SK-N-SH (cell line): Measurements from ENCODE around the gene PRKCH. TPM values are rescaled to one million over a fixed set of nuclear protein-coding genes. Genes with fewer than 3 reads are reported as not detected.

Experiments
- CTCF ChIA-PET: fragments of 300-600, 350-600 bp; formaldehyde crosslinking; extraction: SDS; loops from one replicate; lab custom pipeline; 2021; lab: Yijun Ruan, JAX
- POLR2A ChIA-PET: fragments of 350-600 bp; sonication (Branson Sonifier 250); formaldehyde crosslinking; extraction: SDS; loops from one replicate; lab custom pipeline; 2020; ENCODE audit warnings: antibody characterized with exemption, inconsistent platforms; lab: Yijun Ruan, JAX
- DNase-seq: peaks from one replicate; pipeline ENCODE4 v3.0.0; 2012
- H2AFZ ChIP-seq: fragments of 200-600 bp; sonication (generic); 2 replicates; pipeline ENCODE4 v1.8.1; 2016; ENCODE audit warnings: antibody characterized with exemption, mild to moderate bottlenecking, low read depth
- H3F3A ChIP-seq: fragments of 200-600 bp; sonication (generic); replicated peaks from 2 replicates; pipeline ENCODE3; 2016; ENCODE audit warnings: antibody characterized with exemption, mild to moderate bottlenecking; ENCODE audit not compliant: insufficient read depth
- H3K27ac ChIP-seq, 2 experiments: fragments of 200-500 bp in 1 of 2; fragments of 200-600 bp in 1 of 2; sonication (Bioruptor generic) in 1 of 2; sonication (generic), shearing (Covaris generic) in 1 of 2; 2 replicates each; pipeline versions ENCODE4 v1.5.1 to v1.6.1; 2014 to 2016; ENCODE audit warnings: low read depth in 2 of 2, inconsistent platforms in 1 of 2, low read length in 1 of 2, mild to moderate bottlenecking in 1 of 2, mixed read lengths in 1 of 2
- H3K27me3 ChIP-seq: fragments of 200-600 bp; sonication (generic), shearing (Covaris generic); 2 replicates; pipeline ENCODE4 v1.6.1; 2016; ENCODE audit warnings: mixed run types; ENCODE audit not compliant: insufficient read depth
- H3K36me3 ChIP-seq, 2 experiments: fragments of 200-500 bp in 1 of 2; fragments of 200-600 bp in 1 of 2; sonication (Bioruptor generic) in 1 of 2; sonication (generic) in 1 of 2; replicated peaks in 1 of 2; 2 replicates each; pipeline versions ENCODE3 to v1.5.1; 2014 to 2016; ENCODE audit warnings: low read length in 1 of 2, mild to moderate bottlenecking in 1 of 2; ENCODE audit not compliant: insufficient read depth in 2 of 2, control insufficient read depth in 1 of 2
- H3K4me1 ChIP-seq, 2 experiments: fragments of 200-500 bp in 1 of 2; fragments of 200-600 bp in 1 of 2; sonication (Bioruptor generic) in 1 of 2; sonication (generic), shearing (Covaris generic) in 1 of 2; 2 replicates each; pipeline versions ENCODE4 v1.5.1 to v1.6.1; 2014 to 2016; ENCODE audit warnings: low read depth in 1 of 2, low read length in 1 of 2, mixed run types in 1 of 2; ENCODE audit not compliant: insufficient read depth in 2 of 2, control insufficient read depth in 1 of 2
- H3K4me2 ChIP-seq: fragments of 200-600 bp; sonication (generic), shearing (Covaris generic); 2 replicates; pipeline ENCODE4 v1.6.1; 2017; ENCODE audit warnings: mixed run types
- H3K4me3 ChIP-seq, 2 experiments: fragments of 200-500 bp in 1 of 2; fragments of 200-600 bp in 1 of 2; sonication (Bioruptor generic) in 1 of 2; sonication (generic), shearing (Covaris generic) in 1 of 2; 2 replicates each; pipeline versions ENCODE4 v1.5.1 to v1.8.1; 2014 to 2016; ENCODE audit warnings: low read depth in 2 of 2, inconsistent platforms in 1 of 2, low read length in 1 of 2, mild to moderate bottlenecking in 1 of 2, mixed read lengths in 1 of 2, moderate library complexity in 1 of 2
- H3K79me2 ChIP-seq: fragments of 200-600 bp; sonication (generic); 2 replicates; pipeline ENCODE4 v1.8.1; 2017; ENCODE audit warnings: mild to moderate bottlenecking; ENCODE audit not compliant: insufficient read depth
- H3K9ac ChIP-seq: fragments of 200-600 bp; sonication (generic); 2 replicates; pipeline ENCODE4 v1.6.1; 2017; ENCODE audit warnings: mixed run types
- H3K9me2 ChIP-seq: fragments of 200-600 bp; sonication (generic); 2 replicates; pipeline ENCODE4 v1.6.1; 2017; ENCODE audit warnings: mixed run types
- H3K9me3 ChIP-seq: fragments of 200-600 bp; sonication (generic); 2 replicates; pipeline ENCODE4 v1.6.1; 2017; ENCODE audit warnings: mixed run types, mild to moderate bottlenecking, moderate library complexity
- H4K20me1 ChIP-seq: fragments of 200-600 bp; sonication (generic); 2 replicates; pipeline ENCODE4 v1.6.1; 2017; ENCODE audit warnings: mild to moderate bottlenecking, mixed run types; ENCODE audit not compliant: insufficient read depth
- EP300 ChIP-seq, 2 experiments: IDR thresholded peaks; 2 replicates each; pipeline versions ENCODE4 v1.4.0 to v1.6.1; 2012; ENCODE audit warnings: borderline replicate concordance in 1 of 2, low read depth in 1 of 2, low read length in 1 of 2
- GABPA ChIP-seq: IDR thresholded peaks from 2 replicates; pipeline ENCODE4 v1.4.0; 2012; ENCODE audit warnings: low read depth, mild to moderate bottlenecking
- JUND ChIP-seq: IDR thresholded peaks from 2 replicates; pipeline ENCODE4 v1.4.0; 2012
- MEF2A ChIP-seq: IDR thresholded peaks from 2 replicates; pipeline ENCODE4 v1.4.0; 2012; ENCODE audit warnings: low read depth, borderline replicate concordance
- MXI1 ChIP-seq: IDR thresholded peaks from 2 replicates; pipeline ENCODE4 v1.6.1; 2012; ENCODE audit warnings: mild to moderate bottlenecking, low read depth, low read length, improper control_type of control experiment
- NFIC ChIP-seq: IDR thresholded peaks from 2 replicates; pipeline ENCODE4 v1.4.0; 2012; ENCODE audit warnings: borderline replicate concordance
- NRF1 ChIP-seq: IDR thresholded peaks from 2 replicates; pipeline ENCODE4 v1.6.1; 2012; ENCODE audit warnings: low read depth, mild to moderate bottlenecking, low read length
- POLR2AphosphoS5 ChIP-seq: IDR thresholded peaks from 2 replicates; pipeline ENCODE4 v1.6.1; 2012; ENCODE audit warnings: low read depth, low read length
- SIN3A ChIP-seq: IDR thresholded peaks from 2 replicates; pipeline ENCODE4 v1.6.1; 2012; ENCODE audit warnings: low read depth, mild to moderate bottlenecking, low read length, moderate library complexity, borderline replicate concordance
- SMC3 ChIP-seq: IDR thresholded peaks from 2 replicates; pipeline ENCODE4 v1.6.1; 2012; ENCODE audit warnings: low read depth, low read length, improper control_type of control experiment
- TAF1 ChIP-seq: IDR thresholded peaks from 2 replicates; pipeline ENCODE4 v1.6.1; 2012; ENCODE audit warnings: low read depth, mild to moderate bottlenecking, low read length, moderate library complexity, borderline replicate concordance
- TCF12 ChIP-seq: IDR thresholded peaks from 2 replicates; pipeline ENCODE4 v1.4.0; 2012
- TEAD4 ChIP-seq: IDR thresholded peaks from 2 replicates; pipeline ENCODE4 v1.4.0; 2012; ENCODE audit warnings: mild to moderate bottlenecking, borderline replicate concordance; ENCODE audit not compliant: insufficient read depth
- YY1 ChIP-seq: IDR thresholded peaks from 2 replicates; pipeline ENCODE4 v1.4.0; 2012; ENCODE audit warnings: low read depth, mild to moderate bottlenecking
- WGBS: methylation state at CpG from one replicate; pipeline ENCODE4 v1.1.6; 2017; ENCODE audit warnings: low lambda C conversion rate; 5-methylcytosine and 5-hydroxymethylcytosine counted together
- polyA plus RNA-seq, 3 experiments: library from polyadenylated mRNA; depleted of rRNA; stranded (reverse); fragments of >200 nt; gene quantifications; 2 replicates each; pipeline ENCODE4 v1.2.3, GENCODE V29; 2012
- TF ChIP-seq, protein P1 (sequence below): IDR thresholded peaks from 2 replicates; pipeline ENCODE4 v1.4.0; 2012; ENCODE audit warnings: low read depth, borderline replicate concordance
- TF ChIP-seq, protein P2 (sequence below): IDR thresholded peaks from 2 replicates; pipeline ENCODE4 v1.4.0; 2012; ENCODE audit warnings: low read depth, borderline replicate concordance

PRKCH gene
- polyA plus RNA-seq, 1 of the 3 experiments (the other 2 are of a cell fraction) = 4.2 TPM

DNA sequence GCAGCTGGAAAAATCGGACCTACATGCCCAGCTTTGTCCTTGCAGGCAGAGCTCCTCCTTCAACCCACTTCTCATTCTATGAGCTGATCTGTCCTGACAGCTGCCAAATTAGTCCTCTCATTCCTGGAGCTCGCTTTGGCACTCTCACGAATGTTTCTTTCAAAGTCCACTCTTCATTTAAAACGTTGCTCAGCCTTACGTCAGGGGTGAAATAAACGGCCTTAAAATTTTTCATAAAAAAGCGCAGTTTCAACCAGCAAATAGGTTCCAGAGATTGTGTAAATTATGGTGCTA, 253.1 kb downstream of the PRKCH start:
- CTCF ChIA-PET = interaction anchor here (1.1 to 1.3 kb wide), 3 partner anchors 9 to 99 kb away, joined by 3 to 6 read pairs (median 3); no protein-coding TSS in a partner anchor
- 79% methylated on average over 7 of the region's 7 CpGs for WGBS
- Histone ChIP-seq H3K79me2 (no peaks in the 10 kb centered on the region), H3K27ac (peak overlapping the region in 1 of 2 experiments; percentile 73; a peak in 3 of 4 replicates), H3K9me3 (no peaks in the 10 kb centered on the region), H3K4me2 (no peak overlapping the region), H3K4me1 (peaks cover 34 to 46% of the 10 kb centered on the region in 2 experiments), H3F3A (peaks cover 34% of the 10 kb centered on the region), H3K4me3 (no peak overlapping the region), H3K27me3 (no peaks in the 10 kb centered on the region), H3K9me2 (no peaks in the 10 kb centered on the region), H4K20me1 (no peaks in the 10 kb centered on the region), H3K9ac (no peak overlapping the region), H2AFZ (no peak overlapping the region), H3K36me3 (no peaks in the 10 kb centered on the region)
- TF ChIP-seq SMC3 = no peak
- no peak for TF ChIP-seq NFIC
- TF ChIP-seq SIN3A = no peak
- no peak; the same call in 1 of the 2 replicates for TF ChIP-seq TEAD4
- TF ChIP-seq TCF12 = no peak
- TF ChIP-seq POLR2AphosphoS5 = no peak
- TF ChIP-seq GABPA = no peak
- TF ChIP-seq TAF1 = no peak
- TF ChIP-seq JUND = no peak; the same call in 1 of the 2 replicates
- no peak for TF ChIP-seq EP300 (IDR thresholded peaks at IDR 0.05; ENCODE audit: borderline replicate concordance in 1 of 2, low read depth in 1 of 2, low read length in 1 of 2)
- no peak for TF ChIP-seq MEF2A
- TF ChIP-seq NRF1 = no peak
- POLR2A ChIA-PET = no interaction called here
- DNase-seq = no peak

DNA sequence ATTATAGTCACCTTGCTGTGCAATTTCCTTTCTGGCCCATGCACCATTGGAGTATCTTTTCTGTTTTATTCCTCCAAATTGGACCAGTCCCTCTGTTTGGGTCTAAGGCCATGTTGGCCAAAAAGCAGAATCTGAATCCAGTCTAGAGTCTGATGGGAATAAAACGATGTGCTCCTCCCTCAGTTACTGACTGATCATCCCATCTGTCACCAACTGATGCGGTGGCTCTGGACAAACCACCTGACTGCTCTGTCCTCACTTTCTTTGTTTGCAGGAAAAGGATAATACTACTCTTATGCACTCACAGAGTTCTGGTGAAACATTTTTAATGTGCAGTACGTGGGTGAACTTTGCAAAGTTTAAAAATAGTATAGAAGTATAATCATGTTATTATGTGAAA, 253.7 kb downstream of the PRKCH start:
- no peak overlapping the region for H3K4me3 ChIP-seq
- 82% methylated on average over 3 of the region's 3 CpGs for WGBS
- peaks cover 36% of the 10 kb centered on the region for H3F3A ChIP-seq
- H3K9me2 ChIP-seq = no peaks in the 10 kb centered on the region
- no peaks in the 10 kb centered on the region for H3K36me3 ChIP-seq
- peaks cover 29 to 41% of the 10 kb centered on the region in 2 experiments for H3K4me1 ChIP-seq
- no peaks in the 10 kb centered on the region for H3K27me3 ChIP-seq
- no peak overlapping the region for H3K4me2 ChIP-seq
- no peak for DNase-seq
- no peak overlapping the region for H2AFZ ChIP-seq
- no peaks in the 10 kb centered on the region for H3K9me3 ChIP-seq
- ChIA-PET CTCF (no interaction called here), POLR2A (interaction anchor here (0.9 kb wide), 1 partner anchor 100 kb away, joined by 4 read pairs; no protein-coding TSS in a partner anchor)
- H3K9ac ChIP-seq = no peak overlapping the region
- H3K79me2 ChIP-seq = no peaks in the 10 kb centered on the region
- TF ChIP-seq JUND = no peak
- no peak for TF ChIP-seq TEAD4
- 0 out of 2 replicates have a peak, but pooled peaks have one; percentile 10 for TF ChIP-seq MXI1
- H3K27ac ChIP-seq = peak overlapping the region in 1 of 2 experiments; percentile 47; a peak in 1 of 4 replicates
- H4K20me1 ChIP-seq = no peaks in the 10 kb centered on the region

DNA sequence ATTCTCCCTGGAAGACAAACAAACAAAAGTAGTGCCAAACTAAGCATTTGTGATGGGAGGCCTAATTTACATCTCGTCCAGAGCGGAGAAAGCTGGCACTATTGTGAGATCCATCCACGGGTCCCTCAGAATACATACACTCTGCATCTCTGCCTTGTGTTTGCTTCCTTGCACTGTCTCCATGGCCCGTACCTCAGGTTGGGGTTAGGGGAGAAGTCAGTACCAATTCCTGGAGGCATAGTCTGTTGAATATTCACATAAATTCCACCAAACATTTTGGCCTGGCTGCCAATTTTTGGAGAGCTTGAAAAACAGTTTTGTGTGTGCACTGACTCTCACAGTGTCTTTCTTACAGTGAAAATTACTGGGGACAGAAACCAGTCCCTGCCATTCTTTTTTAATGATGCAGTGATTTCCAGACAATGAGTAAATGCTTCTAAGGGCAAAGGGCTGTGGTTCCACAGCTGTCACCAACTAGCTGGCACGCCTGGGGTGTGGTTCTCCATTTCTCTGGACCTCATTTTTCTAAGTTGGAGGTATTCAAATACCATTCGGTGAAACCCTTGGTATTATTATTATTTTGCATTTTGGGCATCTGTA, 254.3 kb downstream of the PRKCH start:
- no peak for DNase-seq
- WGBS = 88% methylated on average over 6 of the region's 6 CpGs

More for the DNA sequence above, 254.3 kb downstream of the PRKCH start:
- Histone ChIP-seq H3K27me3 (no peaks in the 10 kb centered on the region), H3K9ac (no peak overlapping the region), H3K9me2 (no peaks in the 10 kb centered on the region), H2AFZ (no peak overlapping the region), H3F3A (peaks cover 37% of the 10 kb centered on the region), H3K4me3 (no peak overlapping the region), H3K36me3 (no peaks in the 10 kb centered on the region), H3K4me1 (peaks cover 24 to 37% of the 10 kb centered on the region in 2 experiments), H3K79me2 (no peaks in the 10 kb centered on the region), H3K27ac (peak overlapping the region in 1 of 2 experiments; percentile 65; a peak in 2 of 4 replicates), H3K9me3 (no peaks in the 10 kb centered on the region), H3K4me2 (no peak overlapping the region), H4K20me1 (no peaks in the 10 kb centered on the region)
- ChIA-PET CTCF (interaction anchor here (0.8 to 1.0 kb wide), 2 partner anchors 32 to 100 kb away, joined by 3 to 4 read pairs; no protein-coding TSS in a partner anchor), POLR2A (interaction anchor here (0.9 kb wide), 1 partner anchor 100 kb away, joined by 4 read pairs; no protein-coding TSS in a partner anchor)
- TF ChIP-seq YY1 (no peak), MXI1 (0 out of 2 replicates have a peak, but pooled peaks have one; percentile 6), TAF1 (no peak), EP300 (IDR thresholded peaks at IDR 0.05; ENCODE audit: borderline replicate concordance in 1 of 2, low read depth in 1 of 2, low read length in 1 of 2) (no peak), JUND (no peak)
- TF ChIP-seq, protein P1, sequence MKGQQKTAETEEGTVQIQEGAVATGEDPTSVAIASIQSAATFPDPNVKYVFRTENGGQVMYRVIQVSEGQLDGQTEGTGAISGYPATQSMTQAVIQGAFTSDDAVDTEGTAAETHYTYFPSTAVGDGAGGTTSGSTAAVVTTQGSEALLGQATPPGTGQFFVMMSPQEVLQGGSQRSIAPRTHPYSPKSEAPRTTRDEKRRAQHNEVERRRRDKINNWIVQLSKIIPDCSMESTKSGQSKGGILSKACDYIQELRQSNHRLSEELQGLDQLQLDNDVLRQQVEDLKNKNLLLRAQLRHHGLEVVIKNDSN = no peak
- TF ChIP-seq, protein P2, sequence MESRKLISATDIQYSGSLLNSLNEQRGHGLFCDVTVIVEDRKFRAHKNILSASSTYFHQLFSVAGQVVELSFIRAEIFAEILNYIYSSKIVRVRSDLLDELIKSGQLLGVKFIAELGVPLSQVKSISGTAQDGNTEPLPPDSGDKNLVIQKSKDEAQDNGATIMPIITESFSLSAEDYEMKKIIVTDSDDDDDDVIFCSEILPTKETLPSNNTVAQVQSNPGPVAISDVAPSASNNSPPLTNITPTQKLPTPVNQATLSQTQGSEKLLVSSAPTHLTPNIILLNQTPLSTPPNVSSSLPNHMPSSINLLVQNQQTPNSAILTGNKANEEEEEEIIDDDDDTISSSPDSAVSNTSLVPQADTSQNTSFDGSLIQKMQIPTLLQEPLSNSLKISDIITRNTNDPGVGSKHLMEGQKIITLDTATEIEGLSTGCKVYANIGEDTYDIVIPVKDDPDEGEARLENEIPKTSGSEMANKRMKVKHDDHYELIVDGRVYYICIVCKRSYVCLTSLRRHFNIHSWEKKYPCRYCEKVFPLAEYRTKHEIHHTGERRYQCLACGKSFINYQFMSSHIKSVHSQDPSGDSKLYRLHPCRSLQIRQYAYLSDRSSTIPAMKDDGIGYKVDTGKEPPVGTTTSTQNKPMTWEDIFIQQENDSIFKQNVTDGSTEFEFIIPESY = no peak
